ENCODE results near the gene LAMC3. TPM values are rescaled to one million over a fixed set of nuclear protein-coding genes. Genes with fewer than 3 reads are reported as not detected.

The LAMC3 gene
- total RNA-seq, 1 experiment from 2014 or later = not detected

DNA sequence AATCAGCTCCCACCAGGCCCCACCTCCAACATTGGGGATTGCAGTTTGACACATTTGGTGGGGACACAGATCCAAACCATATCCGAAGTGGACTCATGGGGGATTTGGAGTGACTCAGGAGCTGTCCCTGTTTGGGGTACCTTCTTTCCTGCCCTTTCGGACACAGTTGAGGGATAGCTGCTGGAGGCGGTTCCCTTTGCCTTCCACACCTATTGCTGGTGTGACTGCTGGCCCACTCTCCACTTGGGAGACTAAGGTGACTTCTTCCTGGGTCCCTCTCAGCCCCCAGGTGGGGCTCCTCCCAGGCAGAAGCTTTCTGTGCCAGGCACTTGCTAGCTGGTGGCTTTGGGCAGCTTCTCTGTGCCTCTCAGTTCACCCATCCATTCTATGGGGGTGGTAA, 26.6 kb downstream of the LAMC3 start:
- BruUV-seq (replicated peaks) = no TSS peak
- POLR2A ChIA-PET = no interaction called here

GRCh38 chr9:131036071-131036470, 27.1 kb downstream of the LAMC3 start:
- H3K27ac Mint-ChIP-seq (ENCODE audit: low read depth, unreplicated experiment) = no peak overlapping the region
- no peaks in the 10 kb centered on the region for H3K9me3 Mint-ChIP-seq (ENCODE audit: unreplicated experiment)
- no peak for DNase-seq (ENCODE audit: unreplicated experiment)
- peaks cover 22% of the 10 kb centered on the region for H3K27me3 Mint-ChIP-seq (ENCODE audit: insufficient read depth, unreplicated experiment)
- no peaks in the 10 kb centered on the region for H3K4me1 Mint-ChIP-seq (ENCODE audit: insufficient read depth, unreplicated experiment)
- intact Hi-C loops (cut with micrococcal nuclease) = no loop called here
- ChIA-PET CTCF (no interaction called here), POLR2A (no interaction called here)
- TF ChIP-seq CTCF (IDR thresholded peaks at IDR 0.05; ENCODE audit: unreplicated experiment) = no peak
- H3K36me3 Mint-ChIP-seq (ENCODE audit: insufficient read depth, unreplicated experiment) = no peaks in the 10 kb centered on the region
- BruUV-seq (replicated peaks) = no TSS peak
- H3K4me3 Mint-ChIP-seq (ENCODE audit: unreplicated experiment) = no peak overlapping the region

More for the DNA sequence above, 26.6 kb downstream of the LAMC3 start:
- no peak overlapping the region for H3K27ac Mint-ChIP-seq (ENCODE audit: low read depth, unreplicated experiment)
- CTCF ChIA-PET = no interaction called here
- no peak overlapping the region for H3K4me3 Mint-ChIP-seq (ENCODE audit: unreplicated experiment)
- no peak for TF ChIP-seq CTCF (IDR thresholded peaks at IDR 0.05; ENCODE audit: unreplicated experiment)
- no peaks in the 10 kb centered on the region for H3K36me3 Mint-ChIP-seq (ENCODE audit: insufficient read depth, unreplicated experiment)
- no peak for DNase-seq (ENCODE audit: unreplicated experiment)
- H3K4me1 Mint-ChIP-seq (ENCODE audit: insufficient read depth, unreplicated experiment) = no peaks in the 10 kb centered on the region
- intact Hi-C loops (cut with micrococcal nuclease) = no loop called here
- no peaks in the 10 kb centered on the region for H3K9me3 Mint-ChIP-seq (ENCODE audit: unreplicated experiment)
- peaks cover 22% of the 10 kb centered on the region for H3K27me3 Mint-ChIP-seq (ENCODE audit: insufficient read depth, unreplicated experiment)

DNA sequence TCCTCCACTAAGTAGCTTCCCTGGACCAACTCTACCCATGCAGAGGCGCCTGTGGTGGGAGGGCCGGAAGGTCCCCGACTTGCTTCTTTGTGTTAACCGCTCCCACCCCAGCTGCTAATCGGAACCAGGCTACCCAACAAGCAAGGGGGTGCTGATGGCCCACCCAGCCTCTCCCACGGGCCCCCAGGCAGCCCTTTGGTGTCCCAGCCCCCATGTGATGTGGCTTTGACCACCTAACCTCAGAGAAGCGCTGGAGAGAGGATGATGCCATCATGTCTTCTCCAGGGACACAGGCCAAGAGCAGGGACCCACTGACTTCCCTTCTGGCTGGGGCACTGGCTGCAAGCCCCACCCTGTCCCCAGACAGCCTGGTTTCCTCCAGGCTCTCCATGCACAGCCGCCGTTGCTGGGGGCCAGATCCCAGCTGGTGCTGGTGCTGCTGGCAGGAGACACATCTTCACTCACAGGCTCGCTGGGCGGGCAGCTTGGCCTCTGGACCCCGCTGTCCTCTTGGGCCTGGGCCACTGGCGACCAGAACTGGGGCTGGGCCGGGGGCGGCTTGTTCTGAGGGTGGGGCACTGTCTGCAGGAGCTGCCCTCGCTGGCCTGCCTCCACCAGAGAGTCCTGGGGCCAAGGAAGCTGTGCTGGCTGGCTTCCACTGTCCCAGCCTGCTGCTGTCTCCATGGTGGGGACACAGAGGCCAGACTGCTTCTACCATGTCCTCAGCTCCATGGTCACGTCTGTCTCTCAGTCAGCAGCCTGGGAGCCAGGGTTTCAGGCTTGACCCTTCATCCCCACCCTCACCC, 27.8 kb downstream of the LAMC3 start:
- H3K27ac Mint-ChIP-seq (ENCODE audit: low read depth, unreplicated experiment) = no peak overlapping the region
- BruUV-seq (replicated peaks) = no TSS peak

More for the DNA sequence above, 27.8 kb downstream of the LAMC3 start:
- CTCF ChIA-PET = interaction anchor here (0.9 to 1.6 kb wide), 2 partner anchors 10 to 60 kb away, joined by 3 to 10 read pairs; no protein-coding TSS in a partner anchor
- Mint-ChIP-seq H3K36me3 (ENCODE audit: insufficient read depth, unreplicated experiment) (no peaks in the 10 kb centered on the region), H3K27me3 (ENCODE audit: insufficient read depth, unreplicated experiment) (peaks cover 22% of the 10 kb centered on the region), H3K4me1 (ENCODE audit: insufficient read depth, unreplicated experiment) (no peaks in the 10 kb centered on the region), H3K9me3 (ENCODE audit: unreplicated experiment) (no peaks in the 10 kb centered on the region), H3K4me3 (ENCODE audit: unreplicated experiment) (no peak overlapping the region)
- intact Hi-C loops (cut with micrococcal nuclease) = no loop called here
- TF ChIP-seq CTCF (IDR thresholded peaks at IDR 0.05; ENCODE audit: unreplicated experiment) = no peak
- POLR2A ChIA-PET = no interaction called here
- no peak for DNase-seq (ENCODE audit: unreplicated experiment)

Data from MCF 10A (cell line).